Erythroblast (primary cell): Measurements from ENCODE around the gene CCDC194.

Experiments
- DNase-seq, 2 experiments: peaks; one replicate each; lab custom pipeline; 2025; lab: John Stamatoyannopoulos, UW
- GATA1 ChIP-seq: IDR thresholded peaks from 2 replicates; pipeline ENCODE4 v1.6.1; 2011; ENCODE audit warnings: low read depth, mild to moderate bottlenecking, control low read depth, low read length, moderate library complexity
- POLR2A ChIP-seq: IDR thresholded peaks from 2 replicates; pipeline ENCODE4 v1.6.1; 2011; ENCODE audit warnings: mild to moderate bottlenecking, low read length

The CCDC194 gene

DNA sequence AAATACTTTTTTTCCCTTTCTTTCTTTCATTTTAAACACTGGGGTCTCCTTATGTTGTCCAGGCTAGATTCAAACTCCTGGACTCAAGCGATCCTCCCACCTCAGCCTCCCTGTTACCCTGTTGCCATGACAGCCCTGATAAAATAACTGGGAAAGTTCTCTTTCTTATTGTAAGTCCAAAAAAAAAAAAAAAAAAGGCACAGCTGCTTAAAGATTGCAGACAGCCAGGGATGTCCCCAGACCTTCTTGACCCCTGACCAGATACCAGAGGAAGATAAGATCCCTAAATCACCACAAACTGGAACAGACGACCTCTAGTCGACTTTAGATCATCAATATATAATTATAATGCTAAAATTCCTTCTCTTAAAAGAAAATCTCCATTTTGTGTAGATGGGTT lies 24.7 kb upstream of the CCDC194 start:
- TF ChIP-seq POLR2A (no peak), GATA1 (no peak)

DNA sequence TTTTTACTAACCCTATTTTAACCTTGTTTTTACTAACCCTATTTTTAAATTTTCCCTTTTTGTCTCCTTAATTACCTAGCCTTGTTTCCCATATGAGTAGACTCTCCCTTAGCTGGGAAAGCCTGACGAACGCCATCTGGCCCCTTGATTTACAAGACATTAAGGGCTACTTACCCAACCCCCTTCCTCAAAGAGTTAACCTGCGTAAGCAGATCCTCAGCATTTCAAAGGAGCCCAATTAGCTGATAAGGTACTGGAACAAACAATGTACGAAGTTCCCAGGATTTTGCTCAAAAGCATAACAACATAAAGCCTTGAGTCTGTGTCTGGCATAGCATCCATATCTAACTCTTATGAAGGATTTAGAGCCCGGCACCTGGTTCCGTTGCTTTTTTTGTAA lies 21.1 kb upstream of the CCDC194 start:
- no peak for DNase-seq
- TF ChIP-seq GATA1 (no peak), POLR2A (no peak)

More for the DNA sequence above, 24.7 kb upstream of the CCDC194 start:
- DNase-seq, result no peak

DNA sequence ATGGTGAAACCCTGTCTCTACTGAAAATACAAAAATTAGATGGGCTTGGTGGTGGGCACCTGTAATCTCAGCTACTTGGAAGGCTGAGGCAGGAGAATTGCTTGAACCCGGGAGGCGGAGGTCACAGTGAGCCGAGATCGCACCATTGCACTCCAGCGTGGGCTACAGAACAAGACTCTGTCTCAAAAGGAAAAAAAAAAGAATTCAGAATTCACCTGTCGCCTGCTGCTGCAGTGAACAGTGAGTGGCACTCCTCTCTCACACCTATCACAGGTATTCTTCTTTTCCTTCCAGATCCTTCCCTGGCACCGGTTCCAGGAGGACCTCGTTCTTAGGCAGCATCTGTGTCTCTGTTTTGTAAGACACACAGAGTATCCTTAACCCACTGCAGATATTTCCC lies 20.1 kb upstream of the CCDC194 start:
- TF ChIP-seq GATA1, result no peak
- no peak for TF ChIP-seq POLR2A
- no peak for DNase-seq

DNA sequence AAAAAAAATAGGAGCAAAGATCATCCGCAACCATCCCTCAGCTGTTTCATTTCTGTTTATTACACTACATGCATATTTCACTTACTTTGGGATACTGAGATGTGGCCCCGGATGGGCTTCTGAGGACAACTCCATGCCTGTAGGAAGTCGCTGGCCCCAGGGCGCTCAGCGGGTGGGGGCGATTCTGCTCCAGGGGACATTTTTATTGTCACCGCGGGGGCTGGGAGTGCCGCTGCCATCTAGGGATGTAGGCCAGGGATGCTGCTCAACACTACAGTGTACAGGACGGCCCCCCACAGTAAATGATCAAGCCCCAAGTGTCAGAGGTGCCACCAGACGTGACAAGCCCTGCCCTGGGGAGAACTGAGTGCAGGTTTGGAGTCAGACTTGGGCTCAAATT lies 17.8 kb upstream of the CCDC194 start:
- DNase-seq, result no peak
- TF ChIP-seq GATA1 (no peak), POLR2A (no peak)

DNA sequence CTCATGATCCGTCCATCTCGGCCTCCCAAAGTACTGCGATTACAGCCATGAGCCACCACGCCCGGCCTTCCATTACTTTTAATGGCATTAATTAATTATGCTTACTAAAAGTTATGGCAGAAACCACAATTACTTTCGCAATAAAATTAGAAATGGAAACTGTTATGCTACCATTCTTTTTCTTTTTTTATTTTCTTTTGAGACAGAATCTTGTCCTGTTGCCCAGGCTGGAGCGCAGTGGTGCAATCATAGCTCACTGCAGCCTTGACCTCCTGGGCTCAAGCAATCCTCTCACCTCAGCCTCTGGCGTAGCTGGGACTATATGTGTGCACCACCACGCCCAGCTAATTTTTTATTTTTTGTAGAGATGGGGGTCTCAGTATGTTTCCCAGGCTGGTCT lies 16.0 kb upstream of the CCDC194 start:
- no peak for DNase-seq
- TF ChIP-seq POLR2A, result no peak
- no peak for TF ChIP-seq GATA1

DNA sequence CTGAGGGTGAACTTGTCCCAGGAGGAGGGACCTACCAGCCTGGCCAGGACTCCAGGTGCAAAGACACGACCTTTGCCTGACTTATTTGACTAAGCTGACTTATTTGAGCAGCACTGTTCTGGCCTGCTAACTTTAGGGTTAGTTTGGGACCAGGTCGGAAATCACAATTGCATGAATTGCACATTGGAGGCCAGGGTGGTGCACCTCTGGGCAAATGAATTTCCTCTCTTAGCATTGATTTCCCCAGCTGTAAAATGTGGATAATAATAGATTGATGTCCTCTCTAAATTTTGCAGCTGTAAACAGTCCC lies 12.8 kb upstream of the CCDC194 start:
- TF ChIP-seq POLR2A, result no peak
- TF ChIP-seq GATA1, result no peak

DNA sequence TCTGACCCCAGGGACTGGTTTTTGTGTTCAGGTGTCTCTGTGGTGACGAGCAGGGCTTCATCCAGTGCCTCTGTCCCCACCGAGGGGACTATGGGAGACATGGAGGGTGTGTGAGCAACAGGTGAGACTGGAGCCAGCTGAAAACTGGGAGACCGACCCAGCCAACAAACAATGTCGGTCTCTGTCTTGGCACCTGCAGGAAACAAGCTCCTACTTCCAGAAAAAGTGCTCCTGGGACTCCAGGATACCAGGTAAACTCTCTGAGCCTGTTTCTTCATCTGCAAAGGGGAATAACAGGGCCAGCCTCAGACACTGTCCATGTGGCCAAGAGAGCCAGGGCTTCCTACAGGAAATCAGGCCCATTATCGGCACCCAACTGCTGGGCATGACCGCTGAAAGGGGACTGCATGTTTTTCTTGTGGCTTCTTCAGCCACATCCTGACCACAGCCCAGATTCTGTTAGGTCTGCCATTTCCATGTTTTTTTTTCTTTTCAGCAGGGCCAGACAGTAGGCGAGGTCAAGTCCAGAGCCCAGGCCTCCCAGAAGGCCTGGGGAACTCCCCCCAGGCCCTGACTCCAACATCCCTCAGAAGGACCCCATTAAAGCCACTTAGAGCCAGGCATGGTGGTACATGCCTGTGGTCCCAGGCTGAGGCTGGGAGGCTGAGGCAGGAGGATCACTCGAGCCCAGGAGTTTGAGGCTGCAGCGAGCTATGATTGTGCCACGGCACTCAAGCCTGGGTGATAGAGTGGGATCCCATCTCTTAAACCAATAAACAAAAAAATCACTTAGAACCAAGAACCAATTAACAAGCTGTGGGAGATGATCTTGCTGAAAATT lies 12.3 kb upstream of the CCDC194 start:
- DNase-seq, result peak in 1 of 2 experiments; percentile 53
- TF ChIP-seq GATA1 (no peak), POLR2A (no peak)

More for the DNA sequence above, 12.8 kb upstream of the CCDC194 start:
- peak in 1 of 2 experiments; percentile 49 for DNase-seq

DNA sequence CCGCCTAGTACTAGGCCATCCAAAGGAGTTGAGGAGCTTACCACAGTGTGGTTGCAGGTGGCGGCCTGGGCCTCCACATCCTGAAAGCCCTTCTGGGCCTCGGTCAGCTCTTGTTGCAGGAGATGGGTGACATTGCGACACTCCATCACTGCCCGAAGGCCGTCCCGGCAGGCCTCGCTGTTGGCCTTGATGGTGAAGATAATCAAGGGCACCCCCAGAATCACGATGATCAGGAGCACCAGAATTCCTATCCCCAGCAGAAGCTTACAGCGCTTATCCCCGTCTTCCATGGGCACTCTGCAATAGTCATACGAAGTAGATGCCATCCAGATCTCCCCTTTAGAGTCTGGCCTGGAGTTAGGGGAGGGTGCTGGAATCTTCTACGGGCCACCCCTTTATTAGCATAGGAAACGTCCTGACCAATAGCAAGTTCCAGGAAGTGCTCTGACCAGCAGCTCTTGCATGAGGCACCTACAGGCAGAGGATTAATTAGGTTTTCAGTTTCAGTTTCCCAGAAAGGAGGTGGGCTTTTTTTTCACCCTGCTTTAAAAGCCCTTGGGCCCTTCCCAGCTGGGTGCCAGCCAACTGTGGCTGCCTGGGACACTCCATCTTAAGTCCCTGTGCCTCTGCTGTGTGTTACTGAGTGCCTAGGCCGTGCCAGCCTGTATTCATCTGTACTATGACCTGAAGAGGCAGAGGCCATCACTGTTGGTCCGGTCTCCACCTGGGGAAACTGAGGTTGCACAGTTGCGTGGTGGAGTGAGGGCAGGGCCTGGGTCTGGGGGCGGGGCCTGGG lies 11.5 kb upstream of the CCDC194 start, which contains the start of gene BST2:
TSS of gene BST2 (minus strand) at position 381 of the 796 bp plus-strand sequence. CDS start at position 326, 55 bp downstream.
- DNase-seq, result peak; percentile 91 to 92
- TF ChIP-seq POLR2A (peak; percentile 83), GATA1 (no peak)

DNA sequence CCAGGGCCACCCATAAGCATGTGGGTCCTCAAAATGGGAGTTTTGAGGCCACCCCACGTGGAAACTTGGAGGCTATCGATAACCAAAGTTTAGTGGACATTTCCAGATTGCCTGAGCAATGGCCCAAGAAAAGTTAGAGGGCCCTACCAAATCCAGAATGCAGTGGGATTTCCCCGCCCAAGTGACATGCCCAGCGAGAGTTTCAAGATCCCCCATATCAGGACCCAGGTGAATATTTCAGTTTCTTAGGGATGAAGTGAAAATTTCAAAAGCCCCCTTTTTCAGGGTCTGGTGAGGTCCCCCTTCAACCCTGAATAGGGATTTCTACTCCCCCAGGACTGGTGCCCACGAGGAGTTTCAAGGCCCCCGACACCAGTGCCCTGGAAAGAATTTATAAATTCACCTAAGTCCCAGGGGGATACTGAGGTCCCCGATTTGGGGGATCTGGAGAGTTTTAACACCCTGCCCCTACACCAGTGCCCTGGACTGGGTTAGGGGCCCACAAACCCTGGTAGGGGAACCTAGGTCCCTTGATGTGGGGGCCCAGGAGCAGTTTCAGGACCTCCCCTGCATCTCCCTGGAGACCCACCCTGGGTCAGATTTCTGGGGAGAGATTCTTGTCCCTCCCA lies 10.7 kb upstream of the CCDC194 start:
- DNase-seq, result no peak
- TF ChIP-seq POLR2A, result no peak
- no peak for TF ChIP-seq GATA1

DNA sequence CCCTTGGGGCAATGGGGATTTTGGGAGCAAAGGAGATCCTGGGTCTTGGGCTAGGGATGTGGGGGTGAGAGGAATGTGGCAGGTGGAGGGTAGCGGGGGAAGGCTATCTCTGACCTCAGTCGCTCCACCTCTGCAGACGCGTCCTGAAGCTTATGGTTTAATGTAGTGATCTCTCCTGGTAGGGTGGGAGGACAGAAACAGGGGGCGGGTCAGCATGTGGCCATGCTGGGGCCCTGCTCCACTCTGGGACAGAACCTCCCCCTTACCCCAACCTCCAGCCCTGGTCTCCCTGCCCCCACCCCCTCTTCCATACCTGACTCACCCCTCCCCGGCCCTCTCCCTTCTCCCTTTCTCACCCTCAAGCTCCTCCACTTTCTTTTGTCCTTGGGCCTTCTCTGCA lies 10.0 kb upstream of the CCDC194 start:
- TF ChIP-seq POLR2A (no peak), GATA1 (no peak)
- DNase-seq, result no peak

DNA sequence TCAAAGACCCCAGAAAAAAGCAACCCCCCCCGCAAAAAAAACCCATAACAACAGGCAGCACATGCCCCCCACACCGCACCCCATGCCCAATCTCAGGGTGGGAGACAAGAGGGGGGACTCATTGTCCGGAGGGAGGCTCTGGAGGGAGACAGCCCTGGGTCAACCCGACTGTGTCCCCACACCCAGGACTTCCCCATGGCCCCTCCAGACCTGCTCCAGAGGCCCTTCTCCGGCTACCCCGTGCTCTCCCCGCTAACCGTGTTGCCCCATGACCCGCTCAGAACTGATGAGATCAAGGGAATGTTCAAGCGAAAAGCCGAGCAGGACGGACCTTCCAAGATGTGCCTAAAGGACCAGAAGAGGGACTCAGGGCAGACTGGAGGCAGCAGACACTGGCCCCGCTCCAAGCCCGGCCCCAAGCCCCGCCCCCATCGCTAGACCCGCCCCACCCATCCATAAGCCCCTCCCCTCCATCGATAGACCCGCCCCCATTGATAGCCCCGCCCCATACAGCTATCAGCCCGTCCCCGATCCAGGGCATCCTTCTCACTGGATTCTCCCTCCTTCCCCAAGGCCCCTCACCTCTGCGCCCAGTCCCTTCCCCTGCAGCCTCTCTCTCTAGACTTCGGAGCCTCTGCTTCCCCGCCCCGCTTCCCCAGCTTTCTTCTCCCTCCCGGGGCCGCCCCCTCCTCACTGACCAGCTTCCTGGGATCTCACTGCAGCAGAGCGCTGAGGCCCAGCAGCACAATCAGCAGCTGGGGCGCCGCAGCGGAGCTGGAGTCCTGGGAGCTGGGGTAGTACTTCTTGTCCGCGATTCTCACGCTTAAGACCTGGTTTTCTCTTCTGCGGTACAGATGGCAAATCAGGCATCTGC lies 9.2 kb upstream of the CCDC194 start:
- peak; percentile 73 to 86 for DNase-seq
- TF ChIP-seq POLR2A, result no peak
- no peak for TF ChIP-seq GATA1

DNA sequence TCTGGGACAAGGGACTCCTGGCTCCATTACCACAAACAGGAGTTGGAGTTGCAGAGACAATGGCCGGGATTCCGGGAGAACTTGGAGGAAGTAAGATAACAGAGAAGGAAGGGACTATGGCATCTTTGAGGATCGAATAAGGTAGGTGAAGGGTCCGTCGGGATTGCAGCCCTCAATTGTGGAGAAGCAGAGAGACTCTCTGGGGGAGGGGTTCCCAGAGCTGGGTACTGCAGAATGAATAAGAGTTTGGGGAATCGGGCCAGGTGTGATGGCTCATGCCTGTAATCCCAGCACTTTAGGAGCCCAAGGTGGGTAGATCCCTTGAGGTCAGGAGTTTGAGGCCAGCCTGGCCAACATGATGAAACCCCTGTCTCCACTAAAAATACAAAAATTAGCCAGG lies 7.6 kb upstream of the CCDC194 start:
- no peak for TF ChIP-seq POLR2A
- no peak for TF ChIP-seq GATA1
- no peak for DNase-seq

DNA sequence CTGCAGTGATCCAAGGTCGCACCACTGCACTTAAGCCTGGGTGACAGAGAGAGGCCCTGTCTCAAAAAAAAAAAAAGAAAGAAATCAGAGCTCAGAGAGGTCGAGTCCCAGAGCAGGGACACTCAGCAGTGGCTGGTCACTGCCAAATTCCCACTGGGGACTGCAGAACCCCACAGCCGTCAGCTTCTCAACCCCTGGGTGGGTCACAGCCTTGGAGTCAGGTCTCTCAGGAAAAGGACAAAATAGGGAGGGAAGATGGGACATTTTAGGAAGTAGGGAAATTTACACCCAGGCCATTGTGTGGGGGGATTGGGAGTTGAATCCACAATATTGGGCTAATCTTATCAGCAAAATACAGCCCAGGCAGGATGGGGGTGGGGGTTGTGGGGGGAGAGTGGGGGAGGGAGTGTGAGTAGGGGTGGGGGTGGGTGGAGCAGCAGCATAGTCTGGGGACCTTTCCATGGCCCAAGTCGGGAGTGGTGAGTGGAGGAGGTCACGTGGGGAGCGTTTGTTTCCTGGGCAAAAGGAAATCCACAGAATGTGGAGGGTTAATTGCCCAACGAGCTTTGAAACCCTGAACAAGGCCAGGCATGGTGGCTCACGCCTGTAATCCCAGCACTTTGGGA lies 5.0 kb upstream of the CCDC194 start:
- TF ChIP-seq POLR2A, result no peak
- TF ChIP-seq GATA1, result no peak
- DNase-seq, result peak in 1 of 2 experiments; percentile 37
